PC-9 (cell line): ENCODE measurements around the gene UMAD1. TPM values are rescaled to one million over a fixed set of nuclear protein-coding genes. Genes with fewer than 3 reads are reported as not detected.

Experiments used
- BruUV-seq: library from RNA; stranded (reverse); fragments of 400-500 nt; replicated peaks from 2 replicates; lab custom pipeline; 2021; lab: Mats Ljungman, UMichigan
- CTCF ChIA-PET: fragments of 300-600 bp; sonication (Branson Sonifier 250); formaldehyde crosslinking; loops from one replicate; lab custom pipeline; 2022; ENCODE audit warnings: antibody characterized with exemption; lab: Charles Lee
- POLR2A ChIA-PET: fragments of 300-600 bp; sonication (Branson Sonifier 250); formaldehyde crosslinking; loops from one replicate; lab custom pipeline; 2022; ENCODE audit warnings: antibody characterized with exemption; ENCODE audit not compliant: unreplicated experiment; lab: Charles Lee
- DNase-seq, 2 experiments: peaks; one replicate each; pipeline versions ENCODE4 v3.0.0 to v3.0.0-alpha.2; 2015 to 2022; ENCODE audit warnings: mixed read lengths in 1 of 2
- H2AFZ ChIP-seq: fragments of 200-600 bp; sonication (generic); 2 replicates; pipeline ENCODE4 v1.8.1; 2017; ENCODE audit warnings: antibody characterized with exemption
- H3F3A ChIP-seq: fragments of 200-600 bp; sonication (generic); 2 replicates; pipeline ENCODE4 v1.8.1; 2017; ENCODE audit warnings: antibody characterized with exemption, mild to moderate bottlenecking, low read depth; ENCODE audit not compliant: insufficient read depth
- H3K27ac ChIP-seq: fragments of 200-600 bp; sonication (generic); 2 replicates; pipeline ENCODE4 v1.6.1; 2016; ENCODE audit warnings: mixed run types
- H3K27me3 ChIP-seq: fragments of 200-600 bp; sonication (generic); 2 replicates; pipeline ENCODE4 v1.6.1; 2016; ENCODE audit warnings: low read depth, mixed run types; ENCODE audit not compliant: insufficient read depth
- H3K36me3 ChIP-seq: fragments of 200-600 bp; sonication (generic); 2 replicates; pipeline ENCODE4 v1.6.1; 2016; ENCODE audit warnings: low read depth, mixed run types
- H3K4me1 ChIP-seq: fragments of 200-600 bp; sonication (generic); replicated peaks from 2 replicates; pipeline ENCODE4 v1.6.1; 2016; ENCODE audit warnings: mixed run types; ENCODE audit not compliant: insufficient read depth
- H3K4me2 ChIP-seq: fragments of 200-600 bp; sonication (generic); 2 replicates; pipeline ENCODE4 v1.6.1; 2017; ENCODE audit warnings: mixed run types
- H3K4me3 ChIP-seq: fragments of 200-600 bp; sonication (generic); 2 replicates; pipeline ENCODE4 v1.6.1; 2016; ENCODE audit warnings: mixed run types
- H3K79me2 ChIP-seq: fragments of 200-600 bp; sonication (generic); 2 replicates; pipeline ENCODE4 v1.6.1; 2017; ENCODE audit warnings: low read depth, mixed run types
- H3K9me2 ChIP-seq: fragments of 200-600 bp; sonication (generic); 2 replicates; pipeline ENCODE4 v1.8.1; 2017; ENCODE audit warnings: mild to moderate bottlenecking; ENCODE audit not compliant: insufficient read depth
- H3K9me3 ChIP-seq: fragments of 200-600 bp; sonication (generic); 2 replicates; pipeline ENCODE4 v1.8.1; 2016; ENCODE audit warnings: low read depth; ENCODE audit not compliant: insufficient read depth
- H4K20me1 ChIP-seq: fragments of 200-600 bp; sonication (generic); 2 replicates; pipeline ENCODE4 v1.8.1; 2017; ENCODE audit not compliant: insufficient read depth
- CTCF ChIP-seq: fragments of 200-600 bp; sonication (generic); conservative IDR thresholded peaks from 2 replicates; pipeline ENCODE4 v1.6.1; 2017; ENCODE audit warnings: mixed run types, antibody characterized with exemption, mild to moderate bottlenecking, moderate library complexity
- EZH2 ChIP-seq: fragments of 200-600 bp; sonication (generic); IDR thresholded peaks from 2 replicates; pipeline ENCODE4 v1.8.0; 2017; ENCODE audit warnings: antibody characterized with exemption, low read depth
- intact Hi-C: fragments of 100-400 bp; cut with micrococcal nuclease; formaldehyde crosslinking; loops from one replicate; pipeline ENCODE4 v1.10.0; 2022; ENCODE audit not compliant: unreplicated experiment
- total RNA-seq: library from RNA; stranded (reverse); gene quantifications from 2 replicates; pipeline ENCODE4 v1.2.3, GENCODE V29; 2021

UMAD1 gene
- total RNA-seq, 1 experiment from 2014 or later: 20.5 TPM

- Histone ChIP-seq H3K36me3 (no peaks in the 10 kb centered on the region), H3K4me3 (no peak overlapping the region), H3K27me3 (no peaks in the 10 kb centered on the region), H3F3A (no peaks in the 10 kb centered on the region), H3K79me2 (no peaks in the 10 kb centered on the region), H3K9me2 (no peaks in the 10 kb centered on the region), H3K4me2 (no peak overlapping the region), H3K27ac (no peak overlapping the region), H3K4me1 (no peaks in the 10 kb centered on the region), H3K9me3 (no peaks in the 10 kb centered on the region), H2AFZ (no peak overlapping the region), H4K20me1 (no peaks in the 10 kb centered on the region)
- BruUV-seq: no TSS peak
- no peak for TF ChIP-seq EZH2
- no peak for TF ChIP-seq CTCF
- DNase-seq: no peak
- CTCF ChIA-PET: interaction anchor here (0.6 kb wide), 1 partner anchor 297 kb away, joined by 4 read pairs; no protein-coding TSS in a partner anchor
- intact Hi-C loops: no loop called here
- POLR2A ChIA-PET: no interaction called here
Observed at GRCh38 chr7:7773334-7774309, 133.1 kb downstream of the UMAD1 start.

- Histone ChIP-seq H3F3A (no peaks in the 10 kb centered on the region), H3K4me2 (no peak overlapping the region), H3K27ac (no peak overlapping the region), H3K4me3 (no peak overlapping the region), H3K4me1 (no peaks in the 10 kb centered on the region), H3K79me2 (no peaks in the 10 kb centered on the region), H2AFZ (no peak overlapping the region), H3K9me3 (no peaks in the 10 kb centered on the region), H3K9me2 (no peaks in the 10 kb centered on the region), H3K27me3 (no peaks in the 10 kb centered on the region), H3K36me3 (no peaks in the 10 kb centered on the region), H4K20me1 (no peaks in the 10 kb centered on the region)
- ChIA-PET POLR2A (no interaction called here), CTCF (interaction anchor here (1.1 kb wide), 1 partner anchor 13 kb away, joined by 4 read pairs; no protein-coding TSS in a partner anchor)
- no peak for DNase-seq
- no peak for TF ChIP-seq CTCF
- TF ChIP-seq EZH2: no peak
- no TSS peak for BruUV-seq
- intact Hi-C loops: no loop called here
Observed at GRCh38 chr7:7779888-7780287, 139.3 kb downstream of the UMAD1 start.

- no peak for TF ChIP-seq CTCF
- no peak for DNase-seq
- ChIA-PET POLR2A (no interaction called here), CTCF (no interaction called here)
- H3K4me2 ChIP-seq: no peak overlapping the region
- intact Hi-C loops: no loop called here
- H3K4me1 ChIP-seq: no peaks in the 10 kb centered on the region
- no peaks in the 10 kb centered on the region for H4K20me1 ChIP-seq
- H2AFZ ChIP-seq: no peak overlapping the region
- no peaks in the 10 kb centered on the region for H3K27me3 ChIP-seq
- no peaks in the 10 kb centered on the region for H3K79me2 ChIP-seq
- no peaks in the 10 kb centered on the region; the same call in 1 of the 2 replicates for H3K9me3 ChIP-seq
- BruUV-seq: no TSS peak
- no peak overlapping the region for H3K27ac ChIP-seq
- H3F3A ChIP-seq: no peaks in the 10 kb centered on the region
- H3K9me2 ChIP-seq: no peaks in the 10 kb centered on the region
- H3K4me3 ChIP-seq: no peak overlapping the region
- H3K36me3 ChIP-seq: no peaks in the 10 kb centered on the region
Observed at GRCh38 chr7:7783001-7783400, 142.4 kb downstream of the UMAD1 start.
